CD8-positive, alpha-beta memory T cell (primary cell): Measurements from ENCODE around the gene PDCD1LG2. TPM values are rescaled to one million over a fixed set of nuclear protein-coding genes. Genes with fewer than 3 reads are reported as not detected.

ENCODE experiments used
- CTCF ChIA-PET: fragments of 350-600 bp; sonication (Branson Sonifier 250); formaldehyde crosslinking; loops from one replicate; lab custom pipeline; 2021; ENCODE audit warnings: antibody characterized with exemption; lab: Charles Lee
- POLR2A ChIA-PET: fragments of 350-600 bp; sonication (Branson Sonifier 250); formaldehyde crosslinking; loops from one replicate; lab custom pipeline; 2021; ENCODE audit warnings: antibody characterized with exemption; lab: Charles Lee
- DNase-seq, 5 donors: peaks; one replicate each; pipeline versions ENCODE4 v3.0.0 to v3.0.0-alpha.2; 2020 to 2022; ENCODE audit warnings: mixed read lengths in 1 of 5
- H3K27ac ChIP-seq: one replicate; pipeline ENCODE4 v1.7.0; 2013; ENCODE audit warnings: low read depth, mild to moderate bottlenecking, low read length, moderate library complexity
- H3K27me3 ChIP-seq: 2 replicates; pipeline ENCODE4 v1.7.0; 2013; ENCODE audit warnings: low read length, mild to moderate bottlenecking; ENCODE audit not compliant: insufficient read depth, poor library complexity, severe bottlenecking
- H3K36me3 ChIP-seq: 2 replicates; pipeline ENCODE4 v1.7.0; 2013; ENCODE audit warnings: mild to moderate bottlenecking, low read length, moderate library complexity; ENCODE audit not compliant: insufficient read depth
- H3K4me1 ChIP-seq: 2 replicates; pipeline ENCODE4 v1.7.0; 2013; ENCODE audit warnings: mild to moderate bottlenecking, low read length, moderate library complexity; ENCODE audit not compliant: insufficient read depth
- H3K4me3 ChIP-seq: 2 replicates; pipeline ENCODE4 v1.7.0; 2013; ENCODE audit warnings: mild to moderate bottlenecking, low read length
- H3K9me3 ChIP-seq: 2 replicates; pipeline ENCODE4 v1.7.0; 2013; ENCODE audit warnings: mild to moderate bottlenecking, low read length
- H3K27ac Mint-ChIP-seq, 8 donors: one replicate each; pipeline ENCODE4 v1.8.0; 2020 to 2021; ENCODE audit warnings: mixed read lengths in 8 of 8, mild to moderate bottlenecking in 6 of 8, inconsistent platforms in 3 of 8, moderate library complexity in 3 of 8
- H3K27me3 Mint-ChIP-seq, 2 donors: one replicate each; pipeline ENCODE4 v1.8.0; 2020 to 2021; ENCODE audit warnings: mixed read lengths in 2 of 2, mild to moderate bottlenecking in 1 of 2, moderate library complexity in 1 of 2
- H3K36me3 Mint-ChIP-seq, 3 donors: one replicate each; pipeline ENCODE4 v1.8.0; 2020 to 2021; ENCODE audit warnings: mixed read lengths in 3 of 3, inconsistent platforms in 1 of 3, mild to moderate bottlenecking in 1 of 3
- H3K4me1 Mint-ChIP-seq, 3 donors: one replicate each; pipeline ENCODE4 v1.8.0; 2020 to 2021; ENCODE audit warnings: mixed read lengths in 3 of 3, inconsistent platforms in 1 of 3, mild to moderate bottlenecking in 1 of 3
- H3K4me3 Mint-ChIP-seq, 7 donors: one replicate each; pipeline ENCODE4 v1.8.0; 2020 to 2021; ENCODE audit warnings: mixed read lengths in 7 of 7, mild to moderate bottlenecking in 6 of 7, moderate library complexity in 4 of 7, inconsistent platforms in 2 of 7
- H3K9me3 Mint-ChIP-seq, 5 donors: one replicate each; pipeline ENCODE4 v1.8.0; 2020 to 2022; ENCODE audit warnings: mixed read lengths in 5 of 5, mild to moderate bottlenecking in 3 of 5, moderate library complexity in 2 of 5, inconsistent platforms in 1 of 5
- polyA plus RNA-seq: library from polyadenylated mRNA; unstranded; fragments of 300-500 nt; fragmentation: Illumina TruSeq; gene quantifications from one replicate; pipeline ENCODE4 v1.2.3, GENCODE V29; 2021
- total RNA-seq, 2 experiments: library from RNA; stranded (reverse); gene quantifications; one replicate each; pipeline ENCODE4 v1.2.3, GENCODE V29; 2021

Gene PDCD1LG2
- total and polyA plus RNA-seq, 3 experiments from 2014 or later, result 0.33 to 0.37 TPM; not detected in 1

DNA sequence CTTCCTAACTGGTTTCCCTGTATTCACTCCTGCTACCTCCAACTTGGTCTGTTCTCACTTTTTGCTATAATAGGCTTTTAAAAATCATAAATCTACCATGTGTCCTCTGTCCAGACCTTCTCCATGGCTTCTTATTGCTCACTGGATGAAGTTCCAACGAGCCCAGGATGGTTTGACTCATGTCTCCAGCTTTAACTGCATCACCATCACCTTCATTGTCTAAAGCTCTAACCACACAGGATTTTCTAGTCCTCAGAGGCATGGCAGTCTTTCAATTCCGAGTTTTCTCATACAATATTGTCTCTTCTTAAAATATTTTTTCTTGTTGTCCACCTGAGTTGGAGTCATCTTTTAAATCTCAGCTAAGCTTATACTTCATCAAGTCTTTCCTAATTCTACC is 49.3 kb downstream of the PDCD1LG2 start:
- Mint-ChIP-seq H3K4me3 (peak overlapping the region in 2 of 7 donors; percentile 6 to 8), H3K36me3 (peaks cover 0 to 10% (median 0%) of the 10 kb centered on the region in 3 donors)
- POLR2A ChIA-PET, result no interaction called here

DNA sequence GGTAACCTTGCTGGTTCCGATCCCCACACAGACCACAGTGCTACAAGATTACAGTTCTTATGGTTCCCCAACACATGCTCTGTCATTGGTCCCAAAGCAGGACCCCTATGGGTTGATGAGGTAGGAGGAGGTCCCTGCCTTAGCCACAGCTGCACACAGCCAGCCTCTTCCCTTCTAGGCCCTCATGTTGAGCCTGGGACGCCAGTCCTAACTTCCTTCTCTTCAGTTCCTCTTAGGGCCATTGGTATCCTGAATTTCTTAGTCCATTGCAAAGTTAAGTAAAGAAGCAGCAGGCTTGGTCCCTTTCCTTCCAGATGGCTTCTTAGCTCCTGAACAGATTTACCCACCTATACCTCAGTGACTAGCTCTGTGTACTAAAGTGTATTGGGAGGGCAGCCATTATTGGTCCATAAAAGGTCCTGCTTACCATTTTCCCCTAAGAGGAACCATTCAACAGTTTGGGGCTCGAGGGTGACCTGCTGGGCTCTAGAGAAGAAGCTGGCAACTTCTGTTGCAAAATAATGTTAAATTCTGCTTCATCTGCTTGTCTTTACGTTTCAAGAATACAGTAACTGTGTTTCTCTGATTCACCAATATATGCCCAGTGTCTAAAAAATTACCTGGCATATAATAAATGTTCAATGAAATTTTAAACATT is 50.2 kb downstream of the PDCD1LG2 start:
- POLR2A ChIA-PET, result no interaction called here
- DNase-seq, result no peak
- peaks cover 0 to 10% (median 0%) of the 10 kb centered on the region in 3 donors for H3K36me3 Mint-ChIP-seq

More for the DNA sequence above, 49.3 kb downstream of the PDCD1LG2 start:
- Histone ChIP-seq H3K27me3 (no peaks in the 10 kb centered on the region), H3K4me1 (peaks cover 40% of the 10 kb centered on the region), H3K27ac (no peak overlapping the region), H3K36me3 (no peaks in the 10 kb centered on the region), H3K9me3 (no peaks in the 10 kb centered on the region), H3K4me3 (no peak overlapping the region)
- DNase-seq, result no peak
- H3K4me1 Mint-ChIP-seq, result peaks cover 38 to 60% (median 52%) of the 10 kb centered on the region in 3 donors
- H3K27me3 Mint-ChIP-seq, result peaks cover 0 to 3% of the 10 kb centered on the region in 2 donors
- H3K27ac Mint-ChIP-seq, result peak overlapping the region in 2 of 8 donors; percentile 18 to 29
- peaks cover 0 to 5% (median 0%) of the 10 kb centered on the region in 5 donors for H3K9me3 Mint-ChIP-seq
- CTCF ChIA-PET, result interaction anchor here (1.4 to 3.0 kb wide), 3 partner anchors 30 to 55 kb away, joined by 3 to 12 read pairs (median 8); no protein-coding TSS in a partner anchor

DNA sequence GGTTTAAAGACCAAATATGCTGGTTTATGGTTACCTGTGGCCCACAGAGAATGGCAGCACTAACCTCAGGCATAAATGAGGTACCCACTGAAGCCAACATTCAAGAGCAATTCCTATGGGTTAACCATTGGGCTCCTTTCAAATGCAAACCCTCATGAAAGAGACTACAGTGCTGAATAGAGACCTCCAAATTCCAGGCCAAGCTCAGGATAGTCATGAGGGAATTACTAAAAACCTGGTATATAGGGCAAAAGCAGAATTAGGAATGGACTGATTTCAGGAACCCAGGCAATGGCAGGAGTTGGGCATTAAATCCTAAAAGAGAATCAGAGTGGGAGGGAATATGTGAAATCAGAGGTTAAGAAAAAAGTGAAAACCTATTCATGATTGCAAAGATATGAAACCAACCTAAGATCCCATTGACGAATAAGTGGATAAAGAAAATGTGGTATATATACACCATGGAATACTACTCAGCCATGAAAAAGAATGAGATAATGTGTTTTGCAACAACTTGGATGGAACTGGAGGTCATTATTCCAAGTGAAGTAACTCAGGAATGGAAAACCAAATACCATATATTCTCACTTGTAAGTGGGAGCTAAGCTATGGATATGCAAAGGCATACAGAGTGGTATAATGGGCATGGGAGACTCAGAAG is 51.6 kb downstream of the PDCD1LG2 start:
- Mint-ChIP-seq H3K4me3 (no peak overlapping the region), H3K36me3 (peaks cover 0 to 10% (median 0%) of the 10 kb centered on the region in 3 donors), H3K27me3 (peaks cover 0 to 1% of the 10 kb centered on the region in 2 donors), H3K27ac (no peak overlapping the region), H3K9me3 (peaks cover 0 to 5% (median 0%) of the 10 kb centered on the region in 5 donors), H3K4me1 (peaks cover 34 to 50% (median 48%) of the 10 kb centered on the region in 3 donors)
- ChIA-PET POLR2A (no interaction called here), CTCF (no interaction called here)
- Histone ChIP-seq H3K9me3 (no peaks in the 10 kb centered on the region), H3K36me3 (no peaks in the 10 kb centered on the region), H3K27me3 (no peaks in the 10 kb centered on the region), H3K27ac (no peak overlapping the region), H3K4me3 (no peak overlapping the region), H3K4me1 (peaks cover 36% of the 10 kb centered on the region)
- DNase-seq, result no peak

More for the DNA sequence above, 50.2 kb downstream of the PDCD1LG2 start:
- Mint-ChIP-seq H3K4me3 (no peak overlapping the region), H3K27ac (peak overlapping the region in 2 of 8 donors; percentile 10 to 29), H3K4me1 (peaks cover 38 to 60% (median 52%) of the 10 kb centered on the region in 3 donors), H3K27me3 (peaks cover 0 to 3% of the 10 kb centered on the region in 2 donors), H3K9me3 (peaks cover 0 to 5% (median 0%) of the 10 kb centered on the region in 5 donors)
- peaks cover 40% of the 10 kb centered on the region for H3K4me1 ChIP-seq
- CTCF ChIA-PET, result interaction anchor here (2.8 kb wide), 1 partner anchor 29 kb away, joined by 8 read pairs; no protein-coding TSS in a partner anchor
- H3K4me3 ChIP-seq, result no peak overlapping the region
- H3K27ac ChIP-seq, result no peak overlapping the region
- no peaks in the 10 kb centered on the region for H3K36me3 ChIP-seq
- H3K27me3 ChIP-seq, result no peaks in the 10 kb centered on the region
- H3K9me3 ChIP-seq, result no peaks in the 10 kb centered on the region

- Mint-ChIP-seq H3K9me3 (peaks cover 0 to 5% (median 0%) of the 10 kb centered on the region in 5 donors), H3K4me3 (no peak overlapping the region), H3K4me1 (peaks cover 25 to 43% (median 39%) of the 10 kb centered on the region in 3 donors), H3K27ac (peak overlapping the region in 2 of 8 donors; percentile 19 to 36), H3K36me3 (peaks cover 0 to 10% (median 0%) of the 10 kb centered on the region in 3 donors), H3K27me3 (peaks cover 0 to 1% of the 10 kb centered on the region in 2 donors)
- DNase-seq, result no peak
- Histone ChIP-seq H3K27me3 (no peaks in the 10 kb centered on the region), H3K4me3 (no peak overlapping the region), H3K36me3 (no peaks in the 10 kb centered on the region), H3K4me1 (peaks cover 27% of the 10 kb centered on the region), H3K9me3 (no peaks in the 10 kb centered on the region), H3K27ac (no peak overlapping the region)
- ChIA-PET CTCF (interaction anchor here (1.7 kb wide), 1 partner anchor 113 kb away, joined by 5 read pairs; the partner anchor contains the start of gene CD274), POLR2A (no interaction called here)
Measured at GRCh38 chr9:5562806-5563416, 52.6 kb downstream of the PDCD1LG2 start.

DNA sequence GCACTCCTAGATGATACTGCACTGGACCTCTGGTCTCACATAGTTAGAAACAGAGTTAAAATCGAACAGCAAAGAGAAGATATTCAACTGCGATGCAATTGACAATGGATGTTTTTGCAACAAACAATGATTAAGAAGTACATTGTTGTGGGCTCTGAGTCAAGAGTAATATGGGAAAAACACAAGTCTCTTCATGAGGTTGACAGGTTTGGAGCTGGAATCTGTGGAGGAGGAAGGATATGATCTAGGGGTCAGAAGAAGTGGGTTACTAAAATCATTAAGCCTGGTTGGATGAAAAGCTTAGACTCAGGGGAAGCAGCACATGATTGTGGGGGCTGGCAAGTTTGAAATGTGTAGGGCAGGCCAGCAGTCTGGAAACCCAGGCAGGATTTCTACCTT is 53.1 kb downstream of the PDCD1LG2 start:
- H3K9me3 ChIP-seq, result no peaks in the 10 kb centered on the region
- POLR2A ChIA-PET, result no interaction called here
- Mint-ChIP-seq H3K27ac (peak overlapping the region in 2 of 8 donors; percentile 20 to 43), H3K27me3 (peaks cover 0 to 1% of the 10 kb centered on the region in 2 donors), H3K4me1 (peaks cover 24 to 43% (median 35%) of the 10 kb centered on the region in 3 donors), H3K4me3 (no peak overlapping the region), H3K36me3 (peaks cover 0 to 7% (median 0%) of the 10 kb centered on the region in 3 donors), H3K9me3 (peaks cover 0 to 5% (median 0%) of the 10 kb centered on the region in 5 donors)
- H3K4me1 ChIP-seq, result peaks cover 23% of the 10 kb centered on the region
- no peaks in the 10 kb centered on the region for H3K27me3 ChIP-seq
- no peak overlapping the region for H3K27ac ChIP-seq
- H3K4me3 ChIP-seq, result no peak overlapping the region
- no peak for DNase-seq
- CTCF ChIA-PET, result interaction anchor here (1.7 kb wide), 1 partner anchor 113 kb away, joined by 5 read pairs; the partner anchor contains the start of gene CD274
- H3K36me3 ChIP-seq, result no peaks in the 10 kb centered on the region

DNA sequence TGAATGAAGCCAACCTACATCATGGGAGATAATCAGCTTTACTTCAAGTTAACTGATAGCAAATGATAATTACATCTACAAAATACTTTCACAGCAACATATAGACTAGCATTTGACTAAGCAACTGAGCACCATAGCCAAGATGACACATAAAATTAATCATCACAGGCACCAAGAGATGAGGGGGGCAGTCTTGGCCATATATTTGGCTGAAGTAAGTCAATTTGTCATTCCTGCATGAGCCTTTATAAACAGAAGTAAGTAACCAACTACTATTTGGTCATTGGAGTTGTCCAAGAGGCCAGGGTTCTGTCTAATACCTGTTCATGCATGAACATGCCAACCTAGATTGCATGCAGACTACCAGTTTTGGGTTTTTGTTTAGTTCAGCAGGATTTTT is 53.6 kb downstream of the PDCD1LG2 start:
- Histone ChIP-seq H3K27me3 (no peaks in the 10 kb centered on the region), H3K4me1 (peaks cover 23% of the 10 kb centered on the region), H3K4me3 (no peak overlapping the region), H3K27ac (no peak overlapping the region), H3K9me3 (no peaks in the 10 kb centered on the region), H3K36me3 (no peaks in the 10 kb centered on the region)
- H3K4me3 Mint-ChIP-seq, result no peak overlapping the region
- no peak for DNase-seq
- ChIA-PET CTCF (interaction anchor here (0.9 to 1.7 kb wide), 2 partner anchors 37 to 114 kb away, joined by 4 to 5 read pairs; partner anchors contain the start of gene CD274), POLR2A (no interaction called here)
- H3K36me3 Mint-ChIP-seq, result peaks cover 0 to 3% (median 0%) of the 10 kb centered on the region in 3 donors
- H3K4me1 Mint-ChIP-seq, result peaks cover 24 to 43% (median 35%) of the 10 kb centered on the region in 3 donors
- peaks cover 0 to 1% of the 10 kb centered on the region in 2 donors for H3K27me3 Mint-ChIP-seq
- peaks cover 0 to 5% (median 0%) of the 10 kb centered on the region in 5 donors for H3K9me3 Mint-ChIP-seq
- peak overlapping the region in 1 of 8 donors; percentile 43 for H3K27ac Mint-ChIP-seq

- H3K4me1 Mint-ChIP-seq, result peaks cover 23 to 38% (median 31%) of the 10 kb centered on the region in 3 donors
- Histone ChIP-seq H3K27me3 (no peaks in the 10 kb centered on the region), H3K4me1 (peaks cover 25% of the 10 kb centered on the region), H3K27ac (no peak overlapping the region), H3K9me3 (no peaks in the 10 kb centered on the region), H3K36me3 (no peaks in the 10 kb centered on the region), H3K4me3 (no peak overlapping the region)
- H3K9me3 Mint-ChIP-seq, result peaks cover 0 to 5% (median 0%) of the 10 kb centered on the region in 5 donors
- POLR2A ChIA-PET, result no interaction called here
- H3K36me3 Mint-ChIP-seq, result peaks cover 0 to 3% (median 0%) of the 10 kb centered on the region in 3 donors
- CTCF ChIA-PET, result no interaction called here
- DNase-seq, result no peak
- H3K27me3 Mint-ChIP-seq, result peaks cover 0 to 1% of the 10 kb centered on the region in 2 donors
- H3K27ac Mint-ChIP-seq, result no peak overlapping the region
- no peak overlapping the region for H3K4me3 Mint-ChIP-seq
Measured at GRCh38 chr9:5566054-5566618, 55.8 kb downstream of the PDCD1LG2 start.
